Type B pancreatic cell (in vitro differentiated cells): ENCODE results near the gene PERCC1. TPM values are rescaled to one million over a fixed set of nuclear protein-coding genes. Genes with fewer than 3 reads are reported as not detected.
A peak's percentile ranks its signal among the peaks of the same experiment; 100 is the strongest.

Source experiments
- DNase-seq: peaks from one replicate; pipeline ENCODE4 v3.0.0; 2021; ENCODE audit warnings: mixed read lengths; ENCODE audit not compliant: unreplicated experiment; ENCODE audit errors: extremely low spot score
- H3K27ac Mint-ChIP-seq: 2 replicates; pipeline ENCODE4 v1.8.0; 2021; ENCODE audit warnings: mild to moderate bottlenecking, mixed read lengths
- H3K27me3 Mint-ChIP-seq: 2 replicates; pipeline ENCODE4 v1.8.0; 2021; ENCODE audit warnings: mixed read lengths
- H3K36me3 Mint-ChIP-seq: 2 replicates; pipeline ENCODE4 v1.8.0; 2021; ENCODE audit warnings: mixed read lengths
- H3K4me1 Mint-ChIP-seq: one replicate; pipeline ENCODE4 v1.8.0; 2021; ENCODE audit warnings: mixed read lengths; ENCODE audit not compliant: unreplicated experiment
- H3K4me3 Mint-ChIP-seq: 2 replicates; pipeline ENCODE4 v1.8.0; 2021; ENCODE audit warnings: mild to moderate bottlenecking, mixed read lengths
- H3K9me3 Mint-ChIP-seq: 2 replicates; pipeline ENCODE4 v1.8.0; 2021; ENCODE audit warnings: mixed read lengths
- total RNA-seq: library from RNA; stranded (reverse); gene quantifications from 2 replicates; pipeline ENCODE4 v1.2.1, GENCODE V29; 2021; ENCODE audit warnings: low replicate concordance
- TF ChIP-seq, protein P1 (sequence below): fragments of 200-600 bp; sonication (generic); conservative IDR thresholded peaks from 2 replicates; pipeline ENCODE4 v1.5.0; 2021; ENCODE audit warnings: antibody characterized with exemption, mild to moderate bottlenecking

The PERCC1 gene
- total RNA-seq, 1 donor from 2014 or later: 0.77 TPM

DNA sequence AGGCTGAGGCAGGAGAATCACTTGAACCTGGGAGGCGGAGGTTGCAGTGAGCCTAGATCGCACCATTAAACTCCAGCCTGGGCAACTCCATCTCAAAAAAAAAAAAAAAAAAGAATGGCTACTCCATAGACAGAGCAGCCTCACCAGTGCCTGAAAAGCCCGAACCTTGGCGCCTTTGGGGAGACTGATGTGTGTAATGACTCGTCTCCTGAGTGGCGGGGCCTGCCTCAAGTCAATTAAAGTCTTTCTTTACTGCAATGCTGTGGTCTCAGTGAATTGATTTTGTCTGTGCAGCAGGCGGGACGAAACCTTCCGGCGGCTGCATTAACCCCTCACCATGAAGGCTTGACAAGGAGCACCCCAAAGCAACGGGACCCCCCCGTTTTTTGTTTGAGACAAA lies 6.8 kb upstream of the PERCC1 start:
- Mint-ChIP-seq H3K27ac (no peak overlapping the region), H3K4me1 (peaks cover 3% of the 10 kb centered on the region), H3K27me3 (no peaks in the 10 kb centered on the region), H3K4me3 (no peak overlapping the region), H3K9me3 (no peaks in the 10 kb centered on the region), H3K36me3 (no peaks in the 10 kb centered on the region)
- no peak for DNase-seq
- TF ChIP-seq, protein P1, sequence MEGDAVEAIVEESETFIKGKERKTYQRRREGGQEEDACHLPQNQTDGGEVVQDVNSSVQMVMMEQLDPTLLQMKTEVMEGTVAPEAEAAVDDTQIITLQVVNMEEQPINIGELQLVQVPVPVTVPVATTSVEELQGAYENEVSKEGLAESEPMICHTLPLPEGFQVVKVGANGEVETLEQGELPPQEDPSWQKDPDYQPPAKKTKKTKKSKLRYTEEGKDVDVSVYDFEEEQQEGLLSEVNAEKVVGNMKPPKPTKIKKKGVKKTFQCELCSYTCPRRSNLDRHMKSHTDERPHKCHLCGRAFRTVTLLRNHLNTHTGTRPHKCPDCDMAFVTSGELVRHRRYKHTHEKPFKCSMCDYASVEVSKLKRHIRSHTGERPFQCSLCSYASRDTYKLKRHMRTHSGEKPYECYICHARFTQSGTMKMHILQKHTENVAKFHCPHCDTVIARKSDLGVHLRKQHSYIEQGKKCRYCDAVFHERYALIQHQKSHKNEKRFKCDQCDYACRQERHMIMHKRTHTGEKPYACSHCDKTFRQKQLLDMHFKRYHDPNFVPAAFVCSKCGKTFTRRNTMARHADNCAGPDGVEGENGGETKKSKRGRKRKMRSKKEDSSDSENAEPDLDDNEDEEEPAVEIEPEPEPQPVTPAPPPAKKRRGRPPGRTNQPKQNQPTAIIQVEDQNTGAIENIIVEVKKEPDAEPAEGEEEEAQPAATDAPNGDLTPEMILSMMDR: no peak

DNA sequence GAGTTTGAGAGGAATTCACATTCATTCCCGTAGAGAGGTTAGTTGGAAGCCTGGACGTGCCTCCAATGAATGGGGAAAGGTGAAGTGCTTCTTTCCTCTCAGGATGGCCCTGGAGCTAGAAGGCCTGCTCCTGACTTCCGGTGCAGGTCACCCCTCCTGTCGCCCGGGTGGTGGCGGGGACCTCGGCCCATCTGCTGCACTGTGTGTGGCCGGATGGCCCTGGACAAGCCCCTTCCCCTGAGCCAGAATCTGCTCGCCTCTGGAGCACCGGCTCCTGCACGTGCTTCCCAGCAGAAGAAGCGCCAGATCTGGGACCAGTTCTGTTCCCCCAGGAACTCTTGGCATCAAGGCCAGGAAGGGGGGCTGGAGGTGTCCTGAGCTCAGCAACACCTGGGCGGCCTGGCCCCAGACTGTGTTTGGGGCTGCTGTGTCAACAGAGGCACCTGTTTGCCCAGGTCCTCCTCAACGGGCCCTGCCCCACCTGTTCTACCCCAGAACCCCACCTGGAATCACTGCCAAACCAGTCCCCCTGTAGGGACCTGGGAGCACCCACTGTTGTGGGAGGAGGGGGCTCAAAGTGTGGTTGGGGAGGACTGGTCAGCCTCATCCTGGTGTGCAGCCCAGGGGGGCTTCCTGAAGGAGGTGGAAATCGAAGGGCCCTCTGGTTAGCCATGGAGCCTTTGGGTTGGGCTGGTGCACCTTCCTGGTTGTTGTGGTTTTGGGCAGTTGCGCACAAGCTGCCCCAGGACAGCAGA lies 5.1 kb upstream of the PERCC1 start:
- H3K9me3 Mint-ChIP-seq: no peaks in the 10 kb centered on the region
- peaks cover under 1% of the 10 kb centered on the region for H3K4me1 Mint-ChIP-seq
- TF ChIP-seq, protein P1: no peak
- no peak overlapping the region for H3K27ac Mint-ChIP-seq
- no peaks in the 10 kb centered on the region for H3K36me3 Mint-ChIP-seq
- H3K4me3 Mint-ChIP-seq: no peak overlapping the region
- H3K27me3 Mint-ChIP-seq: no peaks in the 10 kb centered on the region
- no peak for DNase-seq

DNA sequence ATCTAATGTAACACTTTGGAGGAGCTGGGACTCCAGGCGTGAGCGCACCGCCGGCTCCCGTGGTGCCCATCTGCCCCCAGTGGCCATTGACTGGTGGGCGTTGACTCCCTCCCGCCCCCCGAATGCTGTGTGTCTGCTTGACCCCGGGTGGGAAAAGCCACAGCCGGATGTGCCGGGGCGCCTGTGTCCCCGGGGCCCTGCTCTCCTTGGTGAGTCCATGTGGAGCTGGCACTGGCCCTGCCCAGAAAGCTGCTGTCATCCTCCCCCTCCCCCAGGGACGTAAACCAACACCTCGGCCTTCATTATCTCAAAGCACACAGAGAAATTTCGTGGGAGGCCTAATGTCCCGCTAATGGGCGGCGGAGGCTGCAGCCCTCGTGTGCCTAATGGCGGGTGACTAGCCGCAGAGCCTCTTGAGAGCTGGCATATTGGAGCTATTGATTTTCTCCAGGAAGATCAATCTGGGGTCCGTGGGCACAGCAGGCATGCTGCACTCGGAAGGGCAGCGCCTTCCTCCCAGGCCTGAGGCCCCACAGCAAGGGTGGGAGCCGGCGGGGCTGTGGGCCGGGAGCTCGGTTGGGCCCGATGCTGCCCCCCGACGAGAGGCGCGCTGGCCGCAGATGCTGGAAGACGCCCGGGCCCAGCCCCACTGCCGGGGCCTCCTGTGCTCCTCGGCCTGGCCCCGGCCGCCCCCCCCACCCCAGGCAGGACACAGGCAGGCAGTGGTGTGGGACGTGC lies 4.0 kb upstream of the PERCC1 start:
- H3K4me1 Mint-ChIP-seq: no peaks in the 10 kb centered on the region
- no peak overlapping the region for H3K4me3 Mint-ChIP-seq
- TF ChIP-seq, protein P1: no peak
- H3K9me3 Mint-ChIP-seq: no peaks in the 10 kb centered on the region
- no peaks in the 10 kb centered on the region for H3K27me3 Mint-ChIP-seq
- no peaks in the 10 kb centered on the region for H3K36me3 Mint-ChIP-seq
- H3K27ac Mint-ChIP-seq: no peak overlapping the region
- peak; percentile 67 for DNase-seq

DNA sequence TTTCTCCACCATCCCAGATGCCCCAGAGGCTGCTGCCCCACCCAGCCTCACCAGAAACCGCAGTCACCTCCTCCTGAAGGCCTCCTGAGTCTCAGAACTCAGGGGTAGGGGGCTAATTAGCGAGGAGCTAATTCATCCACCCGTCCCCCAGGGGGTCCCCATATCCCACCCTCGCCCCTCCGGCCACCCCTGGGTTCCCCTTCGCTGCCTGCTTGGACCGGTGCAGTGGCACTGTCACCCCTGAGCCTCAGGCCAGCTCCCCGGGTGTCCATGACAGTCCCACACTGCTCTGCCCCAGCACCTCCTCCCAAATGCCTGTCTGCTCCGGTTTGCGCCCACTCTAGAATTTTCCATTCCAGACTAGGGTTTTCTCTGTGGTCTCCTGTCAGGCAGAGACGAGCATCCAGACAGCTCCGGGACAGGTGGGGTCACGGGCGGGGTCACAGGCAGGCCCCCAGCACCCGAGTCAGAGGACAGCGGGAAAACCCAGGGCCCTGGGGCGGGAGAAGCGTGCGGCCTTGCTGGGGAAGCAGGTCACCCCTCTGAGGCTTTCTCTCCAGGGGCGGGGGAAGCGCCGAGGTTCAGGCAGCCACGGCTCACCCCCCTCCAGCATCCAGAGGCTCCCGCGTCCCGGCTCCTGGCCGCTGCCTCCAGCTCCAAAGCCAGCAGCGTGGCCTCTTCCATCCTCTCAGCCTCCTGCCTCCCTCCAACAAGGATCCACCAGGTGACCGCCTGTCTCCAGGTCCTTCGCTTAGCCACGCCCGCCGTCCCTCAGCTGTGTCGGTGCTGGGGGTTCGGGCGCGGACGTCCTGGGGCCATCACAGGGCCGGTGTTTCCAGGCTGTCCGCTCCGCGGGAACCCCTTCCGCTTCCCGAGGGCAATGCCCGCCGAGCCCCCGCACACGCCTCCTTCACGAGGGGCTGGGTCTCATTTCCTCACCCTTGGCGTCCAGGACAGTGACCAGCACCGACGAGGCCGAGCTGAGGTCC lies 3.1 kb upstream of the PERCC1 start:
- H3K4me3 Mint-ChIP-seq: no peak overlapping the region
- no peaks in the 10 kb centered on the region for H3K27me3 Mint-ChIP-seq
- TF ChIP-seq, protein P1: no peak
- H3K27ac Mint-ChIP-seq: no peak overlapping the region
- H3K9me3 Mint-ChIP-seq: no peaks in the 10 kb centered on the region
- no peaks in the 10 kb centered on the region for H3K4me1 Mint-ChIP-seq
- no peak for DNase-seq
- H3K36me3 Mint-ChIP-seq: no peaks in the 10 kb centered on the region

DNA sequence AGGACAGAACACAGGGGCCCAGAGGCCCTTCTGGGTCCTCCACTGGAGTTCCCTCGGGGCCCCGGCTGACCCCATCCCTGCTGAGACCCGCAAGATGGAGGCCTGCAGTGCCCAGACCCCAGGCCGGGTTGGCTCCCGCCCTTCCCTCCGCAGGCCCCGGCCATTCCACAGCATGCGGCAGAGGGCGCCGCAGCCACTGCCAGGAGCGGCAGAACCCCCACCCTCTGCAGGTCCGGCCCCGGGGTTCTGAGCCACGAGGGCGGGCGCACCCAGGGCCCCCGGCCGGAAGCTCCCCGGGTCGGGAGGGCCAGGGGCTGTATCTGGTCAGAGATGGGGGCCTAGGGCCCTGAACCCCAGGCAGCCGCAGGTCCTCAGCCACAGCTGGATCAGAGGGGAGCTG lies 2.4 kb upstream of the PERCC1 start:
- no peak for DNase-seq

More for the DNA sequence above, 2.4 kb upstream of the PERCC1 start:
- H3K4me1 Mint-ChIP-seq: no peaks in the 10 kb centered on the region
- no peak overlapping the region for H3K27ac Mint-ChIP-seq
- no peaks in the 10 kb centered on the region for H3K9me3 Mint-ChIP-seq
- H3K27me3 Mint-ChIP-seq: no peaks in the 10 kb centered on the region
- no peak overlapping the region for H3K4me3 Mint-ChIP-seq
- TF ChIP-seq, protein P1: no peak
- H3K36me3 Mint-ChIP-seq: no peaks in the 10 kb centered on the region
